Measurements from ENCODE around the gene SHANK2.

SHANK2 gene

DNA sequence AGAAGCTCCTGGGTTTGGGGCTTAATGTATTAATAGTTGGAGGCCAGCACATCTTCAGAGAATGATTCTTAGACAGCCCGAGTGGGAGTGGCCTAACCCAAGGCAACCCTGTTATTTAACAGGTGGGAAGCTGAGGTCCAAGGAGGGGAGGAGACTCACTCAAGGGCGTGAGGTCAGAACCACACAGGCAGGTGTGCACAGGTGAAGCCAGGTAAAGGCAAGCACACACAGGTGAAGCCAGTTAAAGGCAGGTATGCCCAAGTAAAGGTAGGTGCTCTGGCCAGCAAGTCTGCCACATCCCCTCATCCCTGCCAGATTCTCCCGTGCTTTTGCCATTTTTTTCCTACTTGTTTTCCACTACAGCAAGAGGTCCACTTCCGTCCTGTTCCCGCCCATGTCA lies 2.9 kb upstream of the SHANK2 start:
- TF ChIP-seq, protein P1, sequence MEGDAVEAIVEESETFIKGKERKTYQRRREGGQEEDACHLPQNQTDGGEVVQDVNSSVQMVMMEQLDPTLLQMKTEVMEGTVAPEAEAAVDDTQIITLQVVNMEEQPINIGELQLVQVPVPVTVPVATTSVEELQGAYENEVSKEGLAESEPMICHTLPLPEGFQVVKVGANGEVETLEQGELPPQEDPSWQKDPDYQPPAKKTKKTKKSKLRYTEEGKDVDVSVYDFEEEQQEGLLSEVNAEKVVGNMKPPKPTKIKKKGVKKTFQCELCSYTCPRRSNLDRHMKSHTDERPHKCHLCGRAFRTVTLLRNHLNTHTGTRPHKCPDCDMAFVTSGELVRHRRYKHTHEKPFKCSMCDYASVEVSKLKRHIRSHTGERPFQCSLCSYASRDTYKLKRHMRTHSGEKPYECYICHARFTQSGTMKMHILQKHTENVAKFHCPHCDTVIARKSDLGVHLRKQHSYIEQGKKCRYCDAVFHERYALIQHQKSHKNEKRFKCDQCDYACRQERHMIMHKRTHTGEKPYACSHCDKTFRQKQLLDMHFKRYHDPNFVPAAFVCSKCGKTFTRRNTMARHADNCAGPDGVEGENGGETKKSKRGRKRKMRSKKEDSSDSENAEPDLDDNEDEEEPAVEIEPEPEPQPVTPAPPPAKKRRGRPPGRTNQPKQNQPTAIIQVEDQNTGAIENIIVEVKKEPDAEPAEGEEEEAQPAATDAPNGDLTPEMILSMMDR (IDR thresholded peaks at IDR 0.05; ENCODE audit: insufficient read depth, low read depth, low read length, missing control alignments): no peak
- no peak for DNase-seq (ENCODE audit: low read depth)
- no peak overlapping the region for H3K4me3 ChIP-seq (ENCODE audit: low read depth, low read length)

DNA sequence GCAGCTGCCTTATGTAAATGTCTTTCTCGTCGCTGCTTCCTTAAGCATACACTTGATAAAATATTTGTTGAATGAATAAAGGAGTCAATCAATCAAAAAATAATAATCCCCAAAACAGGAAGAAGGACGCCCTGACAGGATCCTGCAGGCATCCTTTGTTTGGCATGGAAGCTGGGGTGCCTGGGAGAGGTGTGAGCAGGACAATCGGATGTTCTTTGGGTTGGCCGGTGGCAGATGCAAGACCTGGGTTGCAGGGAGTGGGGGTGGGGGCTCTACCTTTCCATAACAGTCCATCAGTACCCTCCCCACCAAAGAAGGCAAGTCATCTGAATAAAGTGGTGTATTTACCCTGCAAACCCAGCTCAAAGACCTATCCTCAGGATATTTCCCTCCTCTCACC lies 1.4 kb upstream of the SHANK2 start:
- DNase-seq (ENCODE audit: low read depth): no peak
- no peak overlapping the region for H3K4me3 ChIP-seq (ENCODE audit: low read depth, low read length)
- TF ChIP-seq, protein P1 (IDR thresholded peaks at IDR 0.05; ENCODE audit: insufficient read depth, low read depth, low read length, missing control alignments): no peak

DNA sequence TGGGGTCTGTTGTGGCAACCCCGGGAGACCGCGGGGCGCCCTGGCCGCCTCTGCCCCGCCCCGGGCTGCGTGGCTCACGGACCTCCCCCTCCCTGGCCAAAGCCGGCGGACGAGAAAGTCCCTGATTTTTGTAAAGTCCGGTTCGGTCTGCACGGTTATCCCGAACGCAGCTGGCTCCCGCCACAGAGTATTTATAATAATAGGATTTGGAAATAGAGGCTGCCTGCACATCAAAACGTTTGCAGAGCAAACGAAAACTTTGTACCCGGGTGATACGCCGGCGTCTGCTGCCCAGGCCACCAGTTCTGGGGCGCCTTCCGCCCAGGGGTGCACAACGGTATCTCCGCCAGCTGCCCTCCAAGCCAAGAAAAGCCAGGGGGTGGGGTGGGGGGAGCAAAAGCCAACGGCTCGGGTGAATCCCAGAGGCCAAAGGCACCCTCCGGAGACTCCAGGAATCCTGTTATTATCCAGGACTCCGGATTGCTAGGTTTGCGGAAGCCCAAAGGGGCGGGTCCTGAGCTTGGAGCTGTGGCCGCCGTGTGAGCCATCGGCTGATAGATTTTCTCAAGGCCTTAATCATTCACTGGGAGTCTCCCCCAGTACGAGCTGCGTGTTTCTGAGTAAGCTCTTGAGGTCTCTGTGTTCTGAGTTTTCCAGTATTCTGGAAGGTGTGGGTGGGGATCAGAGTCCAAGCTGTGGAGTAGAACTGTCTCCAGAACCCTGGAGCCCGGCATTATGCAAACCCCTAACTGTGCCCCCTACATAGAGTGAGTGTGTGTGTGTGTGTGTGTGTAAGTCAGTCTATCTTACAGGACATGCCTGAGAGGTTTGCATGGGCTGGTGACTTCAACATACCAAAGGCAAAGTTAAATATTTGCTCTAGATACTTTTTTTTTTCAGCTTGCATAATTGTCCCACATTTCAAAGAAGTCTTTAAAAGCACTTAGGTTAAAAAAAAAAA lies 673 bp upstream of the SHANK2 start:
- TF ChIP-seq, protein P1 (IDR thresholded peaks at IDR 0.05; ENCODE audit: insufficient read depth, low read depth, low read length, missing control alignments): no peak
- H3K4me3 ChIP-seq (ENCODE audit: low read depth, low read length): no peak overlapping the region

DNA sequence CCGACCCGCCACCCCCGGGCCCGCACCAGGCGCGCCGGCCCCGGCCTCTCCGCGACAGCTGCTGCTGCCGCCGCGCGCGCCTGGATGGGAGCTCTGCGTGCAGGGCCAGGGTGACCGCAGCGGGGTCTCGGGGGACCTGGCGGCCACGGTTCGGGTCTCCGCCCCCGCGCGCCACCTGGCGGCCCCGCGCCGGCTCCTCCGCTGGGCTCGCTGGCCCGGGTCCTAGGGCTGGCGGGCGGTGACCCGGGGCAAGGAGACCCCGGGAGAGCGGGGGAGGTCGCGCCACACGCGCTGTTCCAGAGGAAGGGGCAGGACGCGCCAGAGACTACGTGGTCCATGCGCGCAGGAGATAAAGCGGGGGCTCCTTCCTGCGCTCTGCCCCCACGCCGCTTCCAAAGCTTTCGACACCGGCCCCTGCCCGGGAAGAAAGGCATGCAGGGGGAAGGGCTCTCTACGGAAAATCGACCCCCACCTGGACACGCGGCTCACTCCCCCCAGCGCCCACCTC lies 562 bp downstream of the SHANK2 start:
- no peak overlapping the region for H3K4me3 ChIP-seq (ENCODE audit: low read depth, low read length)
- TF ChIP-seq, protein P1 (IDR thresholded peaks at IDR 0.05; ENCODE audit: insufficient read depth, low read depth, low read length, missing control alignments): peak; percentile 21
- DNase-seq (ENCODE audit: low read depth): peak; percentile 23

More for the DNA sequence above, 673 bp upstream of the SHANK2 start:
- no peak for DNase-seq (ENCODE audit: low read depth)

DNA sequence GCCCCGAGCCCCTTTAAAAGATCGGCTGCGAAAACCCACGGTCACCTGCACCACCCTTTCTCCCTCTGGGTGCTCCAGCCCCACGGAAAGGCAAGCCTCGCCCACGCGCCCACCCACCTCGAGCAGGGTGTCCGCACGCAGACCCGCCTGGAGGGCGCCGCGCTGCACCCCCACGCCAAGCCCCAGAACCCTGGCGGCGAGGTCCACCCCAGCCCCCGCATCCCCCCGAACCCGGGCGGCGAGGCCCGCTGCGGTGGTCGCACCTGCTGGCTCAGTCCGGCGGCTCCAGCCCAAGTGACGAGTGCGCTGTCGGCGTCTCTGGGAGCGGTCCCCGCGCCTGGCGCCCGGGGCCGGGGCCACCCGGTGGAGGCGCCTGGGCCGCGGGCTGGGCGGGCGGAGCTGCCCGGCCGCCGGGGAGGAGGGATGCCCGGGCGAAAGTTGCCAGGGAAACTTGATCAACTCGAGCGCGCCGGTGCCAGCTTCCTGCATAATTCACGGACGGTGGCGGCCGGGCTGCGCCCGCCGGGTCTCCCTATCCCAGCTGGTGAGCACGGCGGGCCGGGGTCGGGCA lies 1.1 kb downstream of the SHANK2 start:
- H3K4me3 ChIP-seq (ENCODE audit: low read depth, low read length): no peak overlapping the region
- no peak for DNase-seq (ENCODE audit: low read depth)
- TF ChIP-seq, protein P1 (IDR thresholded peaks at IDR 0.05; ENCODE audit: insufficient read depth, low read depth, low read length, missing control alignments): no peak

DNA sequence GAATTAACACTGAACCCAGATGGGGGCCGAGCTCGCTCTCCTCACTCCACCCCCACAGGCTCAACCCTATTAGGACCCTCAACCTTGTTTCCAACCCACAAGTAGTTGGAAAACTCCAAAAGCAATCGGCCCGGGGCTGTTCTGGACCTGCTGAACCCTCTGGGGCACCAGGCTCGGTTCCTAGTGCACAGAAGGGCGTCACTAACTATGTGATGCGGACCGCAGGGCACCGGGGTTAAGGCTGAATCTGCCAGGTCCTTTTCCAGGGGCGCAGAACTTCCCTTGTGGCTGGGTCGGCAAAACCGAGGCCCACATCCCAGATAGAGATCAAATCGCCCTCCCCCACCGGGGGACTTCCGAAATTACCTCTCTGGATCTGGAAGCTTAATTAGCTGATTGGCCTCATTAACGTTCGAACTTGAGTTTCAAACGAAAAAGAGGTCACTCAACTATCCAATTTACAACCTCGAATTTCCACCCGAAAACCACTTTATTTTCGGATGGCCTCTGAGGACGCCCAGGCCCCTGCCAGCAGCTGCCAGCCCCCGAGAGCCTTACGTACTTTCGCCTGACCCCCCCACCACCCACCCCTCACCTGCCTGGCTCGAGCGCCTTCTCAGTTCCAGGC lies 1.7 kb downstream of the SHANK2 start:
- DNase-seq (ENCODE audit: low read depth): no peak
- no peak overlapping the region for H3K4me3 ChIP-seq (ENCODE audit: low read depth, low read length)
- TF ChIP-seq, protein P1 (IDR thresholded peaks at IDR 0.05; ENCODE audit: insufficient read depth, low read depth, low read length, missing control alignments): no peak
